GM12873 (cell line): ENCODE measurements around the gene RALGPS1.

Source experiments
- CTCF ChIP-seq: IDR thresholded peaks from 2 replicates; pipeline ENCODE4 v1.5.1; 2012; ENCODE audit warnings: low read depth, mild to moderate bottlenecking, moderate library complexity, low read length, control low read depth; ENCODE audit not compliant: insufficient read depth; ENCODE audit errors: missing control alignments

RALGPS1 gene

DNA sequence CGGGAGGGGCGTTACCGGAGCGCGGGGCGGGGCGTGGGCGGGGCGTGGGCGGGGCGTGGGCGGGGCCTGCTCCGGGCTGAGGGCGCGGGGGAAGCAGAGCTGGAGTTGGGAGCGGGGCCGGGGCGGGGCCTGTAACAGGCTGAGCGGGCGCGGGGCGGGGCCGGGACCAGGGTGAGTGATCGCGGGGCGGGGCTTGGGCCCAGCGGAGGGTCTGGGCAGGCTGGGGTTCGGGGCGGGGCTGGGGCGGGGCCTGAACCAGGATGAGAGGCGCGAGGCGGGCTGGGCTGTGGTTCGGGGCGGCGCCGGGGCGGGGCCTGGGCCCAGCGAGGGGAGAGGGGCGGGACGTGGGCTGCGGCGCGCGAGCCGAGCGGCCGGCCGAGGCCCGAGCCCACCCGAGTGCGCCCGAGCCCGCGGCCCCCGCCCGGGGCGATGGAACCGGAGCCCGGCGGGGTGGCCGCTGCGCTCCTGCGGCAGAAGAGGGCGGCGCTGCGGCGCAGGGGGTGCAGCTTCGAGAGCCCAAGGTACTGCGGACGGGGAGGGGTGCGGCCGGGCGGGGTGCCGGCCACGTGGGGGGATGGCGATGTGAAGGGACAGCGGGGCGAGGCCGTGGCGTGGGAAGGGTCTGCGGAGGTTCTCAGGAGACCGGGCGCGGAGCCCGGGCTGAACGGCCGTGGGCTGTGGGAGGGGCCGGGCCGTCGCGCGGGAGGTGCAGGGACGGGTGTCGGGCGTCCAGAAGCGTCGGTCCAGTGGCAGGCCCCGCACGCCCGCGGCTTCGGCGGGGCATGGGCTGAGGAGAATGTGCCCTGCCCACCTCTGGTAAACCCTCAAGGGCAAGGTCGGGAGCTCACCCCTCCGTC, 310.5 kb downstream of the RALGPS1 start:
- no peak for TF ChIP-seq CTCF

- no peak for TF ChIP-seq CTCF
Observed at GRCh38 chr9:127225801-127226625, 311.4 kb downstream of the RALGPS1 start.

DNA sequence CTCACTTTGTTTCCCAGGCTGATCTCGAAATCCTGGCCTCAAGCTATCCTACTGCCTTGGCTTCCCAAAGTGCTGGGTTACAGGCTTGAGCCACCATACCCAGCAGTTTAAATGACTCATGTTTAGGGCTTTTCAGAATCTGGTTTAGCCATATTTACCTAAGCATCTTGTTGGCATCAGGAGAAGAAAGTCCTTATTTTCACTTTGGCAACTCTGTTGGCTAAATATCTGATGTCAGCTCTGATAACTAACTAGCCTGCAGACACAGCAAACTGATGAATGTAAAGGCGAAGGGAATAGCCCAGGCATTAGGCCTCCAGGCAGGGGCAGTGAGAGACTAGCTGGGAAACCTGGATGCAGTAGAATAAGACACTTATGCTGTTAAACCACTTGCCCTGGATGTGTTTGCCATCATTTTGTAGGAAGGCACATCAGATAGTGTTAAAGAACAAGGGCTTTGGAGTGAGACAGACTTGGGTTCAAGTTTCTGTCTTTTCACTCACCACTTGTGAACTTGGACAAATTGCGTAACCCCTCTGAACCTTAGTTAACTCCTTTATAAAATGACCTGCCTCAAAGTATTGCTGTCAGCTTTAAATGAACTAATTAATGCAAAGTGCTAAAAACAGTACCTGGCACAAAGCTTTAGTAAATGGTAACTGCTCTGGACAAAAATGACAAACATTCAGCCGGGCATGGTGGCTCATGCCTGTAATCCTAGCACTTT, 315.3 kb downstream of the RALGPS1 start:
- TF ChIP-seq CTCF: no peak

DNA sequence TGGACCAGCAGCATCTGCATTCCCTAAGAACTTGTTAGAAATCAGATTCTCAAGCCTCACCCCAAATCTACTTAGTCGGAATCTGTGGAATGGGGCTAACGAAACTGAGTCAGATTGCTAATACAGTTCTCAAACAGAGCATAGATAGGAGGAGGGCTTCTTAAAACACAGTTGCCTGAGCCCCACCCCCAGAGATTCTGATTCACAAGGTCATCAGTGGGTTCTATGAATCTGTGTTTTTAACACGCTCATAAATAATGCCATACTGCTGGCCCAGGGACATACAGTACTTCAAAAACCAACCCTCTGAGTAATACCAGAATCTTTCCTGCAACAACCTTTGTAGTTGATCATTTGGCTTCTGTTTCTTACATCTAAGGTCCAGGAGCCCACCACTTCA, 317.1 kb downstream of the RALGPS1 start:
- no peak for TF ChIP-seq CTCF

DNA sequence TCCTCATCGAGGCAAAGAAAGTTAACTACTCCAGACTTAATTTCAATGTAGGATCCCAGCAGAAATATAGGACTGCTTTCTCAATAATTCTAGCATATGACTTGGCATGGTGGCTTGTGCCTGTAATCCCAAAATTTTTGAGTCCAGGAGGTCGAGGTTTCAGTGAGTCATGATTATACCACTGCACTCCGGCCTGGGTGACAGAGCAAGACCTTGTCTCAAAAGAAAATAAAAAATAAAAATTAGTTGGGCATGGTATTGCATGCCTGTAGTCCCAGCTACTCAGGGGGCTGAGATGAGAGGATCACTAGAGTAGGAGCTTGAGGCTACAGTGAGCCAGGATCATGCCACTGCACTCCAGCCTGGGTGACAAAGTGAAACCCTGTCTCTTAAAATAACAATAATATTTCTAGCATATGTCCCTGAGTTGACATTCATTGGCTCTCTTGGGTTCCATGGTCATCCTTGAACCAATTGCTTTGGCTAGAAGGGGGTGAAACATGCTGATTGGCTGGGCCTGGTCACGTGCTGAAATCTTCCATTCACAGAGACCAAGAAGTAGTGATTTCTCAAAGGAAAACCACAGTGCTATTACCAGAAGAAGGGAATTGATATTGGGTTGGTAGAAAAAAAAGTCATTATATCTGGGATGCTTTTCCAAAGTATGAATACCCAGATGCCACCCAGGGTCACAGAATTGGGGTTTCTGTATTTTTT, 318.4 kb downstream of the RALGPS1 start:
- TF ChIP-seq CTCF: no peak

GRCh38 chr9:127233550-127233949, 319.0 kb downstream of the RALGPS1 start:
- no peak for TF ChIP-seq CTCF

GRCh38 chr9:127233989-127234388, 319.4 kb downstream of the RALGPS1 start:
- TF ChIP-seq CTCF: no peak
